Astrocyte (in vitro differentiated cells and primary cell): ENCODE measurements around the gene SUOX. TPM values are rescaled to one million over a fixed set of nuclear protein-coding genes. Genes with fewer than 3 reads are reported as not detected.

Experiments used
- DNase-seq: peaks from one replicate; pipeline ENCODE4 v3.0.0-alpha.2; 2010; ENCODE audit warnings: low read depth
- FAIRE-seq: peaks from 2 replicates; lab custom pipeline; 2011; peaks lifted over from hg19 to GRCh38; lab: Jason Lieb, UNC
- H2AFZ ChIP-seq: 2 replicates; pipeline ENCODE4 v1.6.0; 2012; ENCODE audit warnings: low read depth, low read length, inconsistent platforms
- H3K27ac ChIP-seq: 2 replicates; pipeline ENCODE4 v1.5.1; 2011; ENCODE audit warnings: low read depth, low read length, inconsistent platforms
- H3K27me3 ChIP-seq: 2 replicates; pipeline ENCODE4 v1.6.0; 2011; ENCODE audit warnings: low read length, inconsistent platforms; ENCODE audit not compliant: insufficient read depth
- H3K36me3 ChIP-seq: 2 replicates; pipeline ENCODE4 v1.5.1; 2011; ENCODE audit warnings: low read length, inconsistent platforms; ENCODE audit not compliant: insufficient read depth
- H3K4me1 ChIP-seq: 2 replicates; pipeline ENCODE4 v1.5.1; 2011; ENCODE audit warnings: low read length, inconsistent platforms; ENCODE audit not compliant: insufficient read depth
- H3K4me2 ChIP-seq: 2 replicates; pipeline ENCODE4 v1.6.0; 2012; ENCODE audit warnings: low read length, inconsistent platforms
- H3K4me3 ChIP-seq: 2 replicates; pipeline ENCODE4 v1.5.1; 2011; ENCODE audit warnings: low read depth, mild to moderate bottlenecking, low read length, inconsistent platforms; ENCODE audit not compliant: insufficient read depth
- H3K79me2 ChIP-seq: 2 replicates; pipeline ENCODE4 v1.6.0; 2012; ENCODE audit warnings: mild to moderate bottlenecking, low read length, inconsistent platforms; ENCODE audit not compliant: insufficient read depth
- H3K9ac ChIP-seq: 2 replicates; pipeline ENCODE4 v1.6.0; 2012; ENCODE audit warnings: mild to moderate bottlenecking, low read length, inconsistent platforms
- H3K9me3 ChIP-seq: 2 replicates; pipeline ENCODE4 v1.5.1; 2012; ENCODE audit warnings: low read depth, mild to moderate bottlenecking, low read length, inconsistent platforms; ENCODE audit not compliant: insufficient read depth
- H4K20me1 ChIP-seq: 2 replicates; pipeline ENCODE4 v1.6.0; 2012; ENCODE audit warnings: low read length, inconsistent platforms; ENCODE audit not compliant: insufficient read depth
- H3K27ac Mint-ChIP-seq: one replicate; pipeline ENCODE4 v1.8.0; 2021; ENCODE audit warnings: mild to moderate bottlenecking, mixed read lengths; ENCODE audit not compliant: unreplicated experiment
- H3K27me3 Mint-ChIP-seq: one replicate; pipeline ENCODE4 v1.8.0; 2021; ENCODE audit warnings: low read depth, mixed read lengths; ENCODE audit not compliant: unreplicated experiment
- H3K36me3 Mint-ChIP-seq: one replicate; pipeline ENCODE4 v1.8.0; 2021; ENCODE audit warnings: low read depth, mixed read lengths; ENCODE audit not compliant: unreplicated experiment
- H3K4me1 Mint-ChIP-seq: one replicate; pipeline ENCODE4 v1.8.0; 2021; ENCODE audit warnings: low read depth, mixed read lengths; ENCODE audit not compliant: unreplicated experiment
- H3K4me3 Mint-ChIP-seq: one replicate; pipeline ENCODE4 v1.8.0; 2021; ENCODE audit warnings: mild to moderate bottlenecking, moderate library complexity, mixed read lengths; ENCODE audit not compliant: unreplicated experiment
- H3K9me3 Mint-ChIP-seq: one replicate; pipeline ENCODE4 v1.8.0; 2021; ENCODE audit warnings: mild to moderate bottlenecking, mixed read lengths; ENCODE audit not compliant: unreplicated experiment
- EZH2 ChIP-seq: IDR thresholded peaks from 2 replicates; pipeline ENCODE4 v1.6.1; 2012; ENCODE audit warnings: mild to moderate bottlenecking, low read length, inconsistent platforms; ENCODE audit not compliant: insufficient read depth
- total RNA-seq: library from RNA; stranded (reverse); gene quantifications from 2 replicates; pipeline ENCODE4 v1.2.1, GENCODE V29; 2021
- TF ChIP-seq, protein P1 (sequence below): IDR thresholded peaks from 2 replicates; pipeline ENCODE4 v1.5.1; 2011; ENCODE audit warnings: low read depth, mild to moderate bottlenecking, inconsistent platforms, low read length, moderate library complexity; ENCODE audit not compliant: insufficient read depth

SUOX gene
- total RNA-seq, 1 donor from 2014 or later: 14.3 TPM

DNA sequence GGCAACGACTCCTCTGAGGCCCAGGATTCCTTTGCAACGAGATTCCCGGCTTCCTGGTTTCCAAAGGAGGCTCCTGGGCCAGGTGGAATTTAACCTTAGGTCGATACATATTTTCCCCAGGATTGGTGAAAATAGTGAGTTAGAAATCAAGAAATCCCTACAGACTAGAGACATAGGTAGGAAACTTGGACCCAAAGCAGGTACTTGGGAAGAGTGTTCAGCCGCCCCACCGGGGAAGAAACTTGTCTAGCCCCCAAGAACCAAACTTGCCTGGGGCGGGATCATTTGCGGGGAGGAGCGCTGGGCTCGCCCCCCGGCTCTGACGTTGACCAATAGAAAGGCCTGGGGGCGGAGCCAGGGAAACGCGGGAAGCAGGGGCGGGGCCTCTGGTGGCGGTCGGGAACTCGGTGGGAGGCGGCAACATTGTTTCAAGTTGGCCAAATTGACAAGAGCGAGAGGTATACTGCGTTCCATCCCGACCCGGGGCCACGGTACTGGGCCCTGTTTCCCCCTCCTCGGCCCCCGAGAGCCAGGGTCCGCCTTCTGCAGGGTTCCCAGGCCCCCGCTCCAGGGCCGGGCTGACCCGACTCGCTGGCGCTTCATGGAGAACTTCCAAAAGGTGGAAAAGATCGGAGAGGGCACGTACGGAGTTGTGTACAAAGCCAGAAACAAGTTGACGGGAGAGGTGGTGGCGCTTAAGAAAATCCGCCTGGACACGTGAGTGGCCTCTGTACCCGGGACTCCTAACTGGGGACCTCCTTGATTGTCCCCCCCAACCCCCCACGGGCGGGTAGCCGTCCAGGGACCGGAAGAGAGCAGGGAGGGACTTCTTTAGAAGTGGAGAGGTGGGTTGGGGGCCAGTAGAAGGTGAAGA is 30.4 kb upstream of the SUOX start, which contains the start of gene CDK2:
Gene CDK2, plus strand, starts transcription at position 423 of the 874 bp plus-strand sequence. Its CDS starts 179 bp downstream, at position 602.
- Histone ChIP-seq H2AFZ (peak within 1 kb of the TSS; percentile 88), H3K4me1 (peaks cover 15% of the 10 kb centered on the region), H3K79me2 (peaks cover 23% of the 10 kb centered on the region), H3K27ac (peak within 1 kb of the TSS; percentile 82), H3K4me2 (peak within 1 kb of the TSS; percentile 86), H3K9ac (peak within 1 kb of the TSS; percentile 95), H3K9me3 (no peaks in the 10 kb centered on the region), H4K20me1 (no peaks in the 10 kb centered on the region), H3K4me3 (peak within 1 kb of the TSS; percentile 94), H3K36me3 (no peaks in the 10 kb centered on the region), H3K27me3 (no peaks in the 10 kb centered on the region)
- Mint-ChIP-seq H3K36me3 (no peaks in the 10 kb centered on the region), H3K27me3 (no peaks in the 10 kb centered on the region), H3K4me1 (peaks cover 15% of the 10 kb centered on the region), H3K4me3 (peak within 1 kb of the TSS; percentile 95), H3K27ac (peak within 1 kb of the TSS; percentile 76), H3K9me3 (no peaks in the 10 kb centered on the region)
- TF ChIP-seq, protein P1, sequence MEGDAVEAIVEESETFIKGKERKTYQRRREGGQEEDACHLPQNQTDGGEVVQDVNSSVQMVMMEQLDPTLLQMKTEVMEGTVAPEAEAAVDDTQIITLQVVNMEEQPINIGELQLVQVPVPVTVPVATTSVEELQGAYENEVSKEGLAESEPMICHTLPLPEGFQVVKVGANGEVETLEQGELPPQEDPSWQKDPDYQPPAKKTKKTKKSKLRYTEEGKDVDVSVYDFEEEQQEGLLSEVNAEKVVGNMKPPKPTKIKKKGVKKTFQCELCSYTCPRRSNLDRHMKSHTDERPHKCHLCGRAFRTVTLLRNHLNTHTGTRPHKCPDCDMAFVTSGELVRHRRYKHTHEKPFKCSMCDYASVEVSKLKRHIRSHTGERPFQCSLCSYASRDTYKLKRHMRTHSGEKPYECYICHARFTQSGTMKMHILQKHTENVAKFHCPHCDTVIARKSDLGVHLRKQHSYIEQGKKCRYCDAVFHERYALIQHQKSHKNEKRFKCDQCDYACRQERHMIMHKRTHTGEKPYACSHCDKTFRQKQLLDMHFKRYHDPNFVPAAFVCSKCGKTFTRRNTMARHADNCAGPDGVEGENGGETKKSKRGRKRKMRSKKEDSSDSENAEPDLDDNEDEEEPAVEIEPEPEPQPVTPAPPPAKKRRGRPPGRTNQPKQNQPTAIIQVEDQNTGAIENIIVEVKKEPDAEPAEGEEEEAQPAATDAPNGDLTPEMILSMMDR: no peak
- TF ChIP-seq EZH2: no peak
- FAIRE-seq: no peak
- peak; percentile 47 for DNase-seq

DNA sequence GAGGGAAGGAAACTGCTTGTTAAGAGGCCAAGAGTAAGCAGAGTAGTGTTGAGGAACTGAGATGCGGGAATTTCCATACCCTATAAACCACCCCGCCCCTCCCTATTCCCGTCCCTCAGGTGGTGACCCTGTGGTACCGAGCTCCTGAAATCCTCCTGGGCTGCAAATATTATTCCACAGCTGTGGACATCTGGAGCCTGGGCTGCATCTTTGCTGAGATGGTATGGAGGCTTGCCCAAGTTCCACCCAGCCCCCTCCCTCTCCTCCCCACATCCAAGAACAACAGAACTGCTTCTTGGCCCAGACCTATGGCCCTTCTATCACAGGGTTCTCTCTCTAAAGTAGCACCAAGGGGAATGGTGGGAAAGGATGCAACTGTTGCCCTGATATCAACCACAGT is 27.7 kb upstream of the SUOX start:
- no peaks in the 10 kb centered on the region for H3K36me3 Mint-ChIP-seq
- peaks cover 27% of the 10 kb centered on the region for H3K4me1 ChIP-seq

More for the DNA sequence above, 27.7 kb upstream of the SUOX start:
- Histone ChIP-seq H3K36me3 (no peaks in the 10 kb centered on the region), H3K27me3 (no peaks in the 10 kb centered on the region), H3K27ac (no peak overlapping the region), H3K9me3 (no peaks in the 10 kb centered on the region), H3K9ac (no peak overlapping the region), H4K20me1 (no peaks in the 10 kb centered on the region), H2AFZ (no peak overlapping the region), H3K79me2 (peaks cover 27% of the 10 kb centered on the region), H3K4me2 (no peak overlapping the region), H3K4me3 (no peak overlapping the region)
- Mint-ChIP-seq H3K9me3 (no peaks in the 10 kb centered on the region), H3K4me3 (no peak overlapping the region), H3K27ac (no peak overlapping the region), H3K27me3 (no peaks in the 10 kb centered on the region), H3K4me1 (peaks cover 19% of the 10 kb centered on the region)
- no peak for DNase-seq
- FAIRE-seq: no peak
- TF ChIP-seq EZH2: no peak
- TF ChIP-seq, protein P1: no peak
